NCI-H1417 (cell line): ENCODE data around the gene ABHD14A.

Experiments used
- DNase-seq, 3 experiments: peaks; one replicate each; lab custom pipeline; 2025; lab: John Stamatoyannopoulos, UW

Gene ABHD14A

GRCh38 chr3:51997172-51997571 is 22.3 kb downstream of the ABHD14A start:
- DNase-seq = no peak

GRCh38 chr3:51997935-51998596 is 23.2 kb downstream of the ABHD14A start:
- DNase-seq = peak in 1 of 3 experiments; percentile 24

GRCh38 chr3:51998774-51999173 is 23.9 kb downstream of the ABHD14A start:
- no peak for DNase-seq

- no peak for DNase-seq
Observed at GRCh38 chr3:51999846-52000245, 25.0 kb downstream of the ABHD14A start.

GRCh38 chr3:52001443-52001974 is 26.6 kb downstream of the ABHD14A start:
- DNase-seq = peak; percentile 67 to 89 (median 76)

- peak in 1 of 3 experiments; percentile 7 for DNase-seq
Observed at GRCh38 chr3:52002748-52003147, 27.9 kb downstream of the ABHD14A start.

GRCh38 chr3:52004163-52004787 is 29.4 kb downstream of the ABHD14A start:
- peak in 2 of 3 experiments; percentile 11 to 60 for DNase-seq

GRCh38 chr3:52004906-52005395 is 30.1 kb downstream of the ABHD14A start:
- peak in 2 of 3 experiments; percentile 58 to 72 for DNase-seq

GRCh38 chr3:52005571-52005986 is 30.7 kb downstream of the ABHD14A start:
- DNase-seq = peak in 2 of 3 experiments; percentile 75 to 89

- no peak for DNase-seq
Observed at GRCh38 chr3:52006017-52006819, 31.4 kb downstream of the ABHD14A start.

GRCh38 chr3:52006820-52007133 is 31.9 kb downstream of the ABHD14A start:
- no peak for DNase-seq

GRCh38 chr3:52007291-52007690 is 32.4 kb downstream of the ABHD14A start:
- no peak for DNase-seq

- DNase-seq = no peak
Observed at GRCh38 chr3:52010431-52010830, 35.6 kb downstream of the ABHD14A start.

GRCh38 chr3:52012699-52013098 is 37.8 kb downstream of the ABHD14A start:
- peak in 1 of 3 experiments; percentile 3 for DNase-seq

GRCh38 chr3:52013802-52014598 is 39.1 kb downstream of the ABHD14A start:
- DNase-seq = no peak

GRCh38 chr3:52014613-52015012 is 39.7 kb downstream of the ABHD14A start:
- DNase-seq = peak in 2 of 3 experiments; percentile 14 to 35

GRCh38 chr3:52015438-52016228 is 40.8 kb downstream of the ABHD14A start:
- peak in 2 of 3 experiments; percentile 86 to 93 for DNase-seq

GRCh38 chr3:52017586-52017985 is 42.7 kb downstream of the ABHD14A start:
- no peak for DNase-seq

- DNase-seq = no peak
Observed at GRCh38 chr3:52018319-52019000, 43.6 kb downstream of the ABHD14A start.
